H1 (cell line): Measurements from ENCODE around the gene IL17A. TPM values are rescaled to one million over a fixed set of nuclear protein-coding genes. Genes with fewer than 3 reads are reported as not detected.

Source experiments
- CTCF ChIA-PET: fragments of 300-600 bp; sonication (Branson Sonifier 250); formaldehyde crosslinking; loops from one replicate; lab custom pipeline; 2021; ENCODE audit not compliant: partially characterized antibody; lab: Charles Lee
- POLR2A ChIA-PET: fragments of 300-600 bp; sonication (Branson Sonifier 250); formaldehyde crosslinking; loops from one replicate; lab custom pipeline; 2021; ENCODE audit warnings: inconsistent platforms; ENCODE audit not compliant: partially characterized antibody; lab: Charles Lee
- DNase-seq, 2 experiments: peaks; one replicate each; pipeline versions ENCODE4 v3.0.0 to v3.0.0-alpha.2; 2010 to 2022; ENCODE audit warnings: low spot score in 2 of 2, low read depth in 1 of 2, mixed read lengths in 1 of 2
- FAIRE-seq: peaks from 2 replicates; lab custom pipeline; 2011; peaks lifted over from hg19 to GRCh38; lab: Jason Lieb, UNC
- H2AFZ ChIP-seq: 2 replicates; pipeline ENCODE4 v1.8.1; 2012; ENCODE audit warnings: low read length, inconsistent platforms
- H2AK5ac ChIP-seq: 2 replicates; pipeline ENCODE4 v1.6.1; 2013; ENCODE audit warnings: low read depth, low read length
- H2BK120ac ChIP-seq: replicated peaks from 2 replicates; pipeline ENCODE3; 2013; ENCODE audit warnings: low read depth, low read length, inconsistent platforms
- H2BK12ac ChIP-seq: 2 replicates; pipeline ENCODE4 v1.6.1; 2013; ENCODE audit warnings: low read depth, low read length
- H2BK15ac ChIP-seq: 2 replicates; pipeline ENCODE4 v1.6.1; 2013; ENCODE audit warnings: low read length
- H2BK20ac ChIP-seq: 2 replicates; pipeline ENCODE4 v1.6.1; 2013; ENCODE audit warnings: low read length
- H2BK5ac ChIP-seq: 2 replicates; pipeline ENCODE4 v1.6.1; 2013; ENCODE audit warnings: low read depth, low read length
- H3K14ac ChIP-seq: 2 replicates; pipeline ENCODE4 v1.6.1; 2013; ENCODE audit warnings: inconsistent platforms; ENCODE audit not compliant: insufficient read length
- H3K18ac ChIP-seq: 2 replicates; pipeline ENCODE4 v1.6.1; 2013; ENCODE audit warnings: low read length; ENCODE audit errors: extremely low read depth
- H3K23ac ChIP-seq: 2 replicates; pipeline ENCODE4 v1.6.1; 2013; ENCODE audit warnings: inconsistent platforms; ENCODE audit not compliant: insufficient read length
- H3K23me2 ChIP-seq: 2 replicates; pipeline ENCODE4 v1.6.1; 2013; ENCODE audit warnings: low read depth, low read length
- H3K27ac ChIP-seq: 2 replicates; pipeline ENCODE4 v1.6.1; 2011; ENCODE audit warnings: low read depth, low read length, inconsistent platforms
- H3K27me3 ChIP-seq, 4 experiments: replicated peaks in 1 of 4; 1 replicate in 1 of 4; 2 replicates in 3 of 4; pipeline versions ENCODE4 v1.6.1 to v1.8.1; 2011 to 2013; ENCODE audit warnings: low read length in 3 of 4, mild to moderate bottlenecking in 3 of 4, inconsistent platforms in 2 of 4, mixed read lengths in 2 of 4, moderate library complexity in 1 of 4; ENCODE audit not compliant: control insufficient read depth in 3 of 4, insufficient read depth in 3 of 4; ENCODE audit errors: extremely low read depth in 1 of 4
- H3K36me3 ChIP-seq, 4 experiments: 2 replicates each; pipeline versions ENCODE4 v1.6.1 to v1.8.1; 2011 to 2013; ENCODE audit warnings: mild to moderate bottlenecking in 4 of 4, low read length in 3 of 4, moderate library complexity in 2 of 4, control low read depth in 1 of 4, inconsistent platforms in 1 of 4; ENCODE audit not compliant: insufficient read depth in 4 of 4, control insufficient read depth in 2 of 4
- H3K4ac ChIP-seq: replicated peaks from 2 replicates; pipeline ENCODE3; 2013; ENCODE audit warnings: low read length, low read depth, mixed read lengths, inconsistent platforms; ENCODE audit not compliant: insufficient read length
- H3K4me1 ChIP-seq, 4 experiments: replicated peaks in 1 of 4; 1 replicate in 1 of 4; 2 replicates in 3 of 4; pipeline versions ENCODE4 v1.6.1 to v1.8.1; 2011 to 2013; ENCODE audit warnings: low read length in 3 of 4, inconsistent platforms in 2 of 4, mixed read lengths in 1 of 4; ENCODE audit not compliant: insufficient read depth in 4 of 4, control insufficient read depth in 3 of 4
- H3K4me2 ChIP-seq, 2 experiments: 2 replicates each; pipeline versions ENCODE4 v1.6.1 to v1.8.1; 2011 to 2013; ENCODE audit warnings: low read depth in 2 of 2, low read length in 2 of 2, control low read depth in 1 of 2, inconsistent platforms in 1 of 2, mild to moderate bottlenecking in 1 of 2; ENCODE audit not compliant: insufficient read depth in 1 of 2
- H3K4me3 ChIP-seq, 4 experiments: fragments of 200-600, 300-600 bp in 1 of 4; sonication (generic), shearing (Covaris generic), sonication (Bioruptor Twin) in 1 of 4; 2 replicates each; pipeline versions ENCODE4 v1.5.1 to v1.8.1; 2011 to 2016; ENCODE audit warnings: low read length in 4 of 4, low read depth in 3 of 4, control low read depth in 2 of 4, inconsistent platforms in 2 of 4, mild to moderate bottlenecking in 2 of 4, mixed read lengths in 1 of 4, moderate library complexity in 1 of 4; ENCODE audit not compliant: insufficient read depth in 2 of 4; ENCODE audit errors: extremely low read depth in 1 of 4
- H3K56ac ChIP-seq: replicated peaks from 2 replicates; pipeline ENCODE3; 2013; ENCODE audit warnings: low read depth, mild to moderate bottlenecking, mixed read lengths, low read length, inconsistent platforms; ENCODE audit not compliant: insufficient read length
- H3K79me1 ChIP-seq: 2 replicates; pipeline ENCODE4 v1.6.1; 2013; ENCODE audit warnings: low read depth, low read length, control low read depth
- H3K79me2 ChIP-seq, 2 experiments: 2 replicates each; pipeline versions ENCODE4 v1.6.1 to v1.8.1; 2012 to 2013; ENCODE audit warnings: low read length in 2 of 2, mild to moderate bottlenecking in 2 of 2, inconsistent platforms in 1 of 2; ENCODE audit not compliant: insufficient read depth in 2 of 2, control insufficient read depth in 1 of 2
- H3K9ac ChIP-seq, 4 experiments: replicated peaks in 1 of 4; 1 replicate in 1 of 4; 2 replicates in 3 of 4; pipeline versions ENCODE4 v1.6.1 to v1.8.1; 2011 to 2013; ENCODE audit warnings: low read depth in 3 of 4, low read length in 3 of 4, control low read depth in 2 of 4, mild to moderate bottlenecking in 2 of 4, moderate library complexity in 2 of 4, inconsistent platforms in 1 of 4; ENCODE audit errors: extremely low read depth in 1 of 4
- H3K9me3 ChIP-seq, 2 experiments: 2 replicates each; pipeline versions ENCODE4 v1.6.1 to v1.8.1; 2012 to 2013; ENCODE audit warnings: mild to moderate bottlenecking in 2 of 2, moderate library complexity in 2 of 2, control low read depth in 1 of 2, inconsistent platforms in 1 of 2, low read depth in 1 of 2, low read length in 1 of 2, mixed read lengths in 1 of 2; ENCODE audit not compliant: insufficient read depth in 2 of 2
- H4K20me1 ChIP-seq, 2 experiments: replicated peaks in 1 of 2; 2 replicates each; pipeline versions ENCODE3 to v1.8.1; 2011 to 2013; ENCODE audit warnings: inconsistent platforms in 2 of 2, low read length in 2 of 2, mild to moderate bottlenecking in 1 of 2; ENCODE audit not compliant: insufficient read depth in 2 of 2, control insufficient read depth in 1 of 2
- H4K5ac ChIP-seq: 2 replicates; pipeline ENCODE4 v1.6.1; 2013; ENCODE audit warnings: low read length, low read depth, mixed read lengths, inconsistent platforms; ENCODE audit not compliant: insufficient read length
- H4K8ac ChIP-seq: 2 replicates; pipeline ENCODE4 v1.8.0; 2013; ENCODE audit warnings: mild to moderate bottlenecking, moderate library complexity, low read length, inconsistent platforms; ENCODE audit not compliant: insufficient read depth; ENCODE audit errors: extremely low read depth
- H4K91ac ChIP-seq: replicated peaks from 2 replicates; pipeline ENCODE3; 2013; ENCODE audit warnings: low read length, mixed read lengths, inconsistent platforms; ENCODE audit not compliant: insufficient read length
- BRCA1 ChIP-seq: IDR thresholded peaks from 2 replicates; pipeline ENCODE4 v1.6.1; 2012; ENCODE audit warnings: low read depth, low read length, improper control_type of control experiment
- CEBPB ChIP-seq: IDR thresholded peaks from 2 replicates; pipeline ENCODE4 v1.6.1; 2012; ENCODE audit warnings: low read depth, low read length
- WGBS, 2 experiments: shearing (Covaris generic) in 1 of 2; methylation state at CpG; one replicate each; pipeline versions ENCODE4 v1.1.6 to v1.1.7; 2013 to 2015; ENCODE audit warnings: low lambda C conversion rate in 2 of 2, mixed read lengths in 2 of 2, inconsistent platforms in 1 of 2, low coverage in 1 of 2, missing lambda C conversion rate in 1 of 2; ENCODE audit not compliant: insufficient replicate concordance in 2 of 2, insufficient coverage in 1 of 2, insufficient read length in 1 of 2; ENCODE audit errors: extremely low coverage in 1 of 2, missing lambda C conversion rate in 1 of 2; 5-methylcytosine and 5-hydroxymethylcytosine counted together
- polyA plus RNA-seq, 7 experiments: library from polyadenylated mRNA; depleted of rRNA in 3 of 7; stranded (reverse) in 5 of 7; unstranded in 2 of 7; fragments of >200 nt in 5 of 7; fragments of 200-250 nt in 2 of 7; gene quantifications; 1 replicate in 5 of 7; 2 replicates in 1 of 7; 4 replicates in 1 of 7; pipeline versions ENCODE4 v1.2.1 to v1.2.3, GENCODE V29; 2011 to 2013; ENCODE audit warnings: missing spikeins in 2 of 7, mixed read lengths in 2 of 7
- total RNA-seq: library from RNA; stranded (reverse); fragmentation: NEBNext Ultra II Directional; extraction: Animal tissue kit (Norgen Biotek cat#: 25700); gene quantifications from 2 replicates; pipeline ENCODE4 v1.2.1, GENCODE V29; 2021

The IL17A gene
- total and polyA plus RNA-seq, 2 of the 8 experiments (the other 6 are each of a cell fraction or from before 2014, with no cell fraction given) = not detected

DNA sequence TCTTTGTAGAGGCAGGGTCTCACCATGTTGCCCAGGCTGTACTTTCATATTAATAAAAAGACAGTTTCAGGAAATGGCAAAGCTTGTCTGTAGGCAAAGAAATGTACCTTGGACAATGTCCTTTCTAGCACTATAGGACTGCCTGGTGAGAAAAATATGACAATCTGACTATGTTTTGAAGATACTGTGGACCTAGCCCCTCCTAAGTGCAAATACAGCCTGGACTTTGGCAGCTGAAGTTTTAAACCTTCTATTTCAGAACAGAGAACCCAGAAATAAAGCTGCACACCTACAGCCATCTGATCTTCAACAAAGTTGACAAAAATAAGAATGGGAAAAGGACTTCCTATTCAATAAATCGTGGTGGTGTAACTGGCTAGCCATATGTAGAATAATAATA lies 18.9 kb upstream of the IL17A start:
- Histone ChIP-seq H2BK12ac (no peak overlapping the region), H2BK20ac (no peak overlapping the region), H3K27me3 (peaks cover 0 to 1% (median 0%) of the 10 kb centered on the region in 4 experiments; a peak in 1 of 7 replicates), H3K79me2 (no peaks in the 10 kb centered on the region), H3K56ac (no peak overlapping the region), H2BK5ac (no peak overlapping the region), H3K14ac (no peak overlapping the region), H3K4me1 (no peaks in the 10 kb centered on the region), H3K9ac (no peak overlapping the region), H3K4ac (no peak overlapping the region), H3K79me1 (no peaks in the 10 kb centered on the region), H3K4me2 (no peak overlapping the region), H4K8ac (no peak overlapping the region), H3K23me2 (no peaks in the 10 kb centered on the region), H2AFZ (no peak overlapping the region), H4K20me1 (no peaks in the 10 kb centered on the region), H2AK5ac (no peak overlapping the region), H2BK120ac (no peak overlapping the region), H3K27ac (no peak overlapping the region), H3K9me3 (no peaks in the 10 kb centered on the region), H3K4me3 (no peak overlapping the region), H4K91ac (no peak overlapping the region), H4K5ac (no peak overlapping the region), H3K18ac (no peak overlapping the region), H3K23ac (no peak overlapping the region), H3K36me3 (no peaks in the 10 kb centered on the region), H2BK15ac (no peak overlapping the region)
- WGBS, 2 experiments = 87% methylated on average over 1 of the region's 1 CpG; no CpG with 5 or more reads in 1 of the 2 experiments
- DNase-seq (no peak), FAIRE-seq (no peak)
- ChIA-PET CTCF (interaction anchor here (0.5 to 8.7 kb wide), 5 partner anchors 8 to 118 kb away, joined by 3 to 149 read pairs (median 4); no protein-coding TSS in a partner anchor), POLR2A (no interaction called here)
- TF ChIP-seq BRCA1 (no peak), CEBPB (no peak)
